T-helper 1 cell treated with Interleukin-12 subunit alpha and Interleukin-12 subunit beta and Interleukin-4 antibody, amounts not matched to agents 30 μg/mL and 1 μg/mL, for 36 hours (primary cell): ENCODE data around the gene SP7.
"Not testable (repeated sequence)": the region's sequence is repeated elsewhere in the genome, so short reads cannot be mapped to it uniquely, and the experiment has no call there.

Source experiments
- H3K27ac Mint-ChIP-seq: one replicate; pipeline ENCODE4 v1.8.0; 2021; ENCODE audit warnings: mild to moderate bottlenecking, mixed read lengths
- H3K27me3 Mint-ChIP-seq: one replicate; pipeline ENCODE4 v1.8.0; 2021; ENCODE audit warnings: low read depth, mixed read lengths
- H3K36me3 Mint-ChIP-seq: one replicate; pipeline ENCODE4 v1.8.0; 2021; ENCODE audit warnings: low read depth, mixed read lengths
- H3K4me1 Mint-ChIP-seq: one replicate; pipeline ENCODE4 v1.8.0; 2021; ENCODE audit warnings: low read depth, mixed read lengths
- H3K4me3 Mint-ChIP-seq: one replicate; pipeline ENCODE4 v1.8.0; 2021; ENCODE audit warnings: mild to moderate bottlenecking, moderate library complexity, mixed read lengths
- H3K9me3 Mint-ChIP-seq: one replicate; pipeline ENCODE4 v1.8.0; 2021; ENCODE audit warnings: mixed read lengths

SP7 gene

GRCh38 chr12:53320352-53321195 lies 15.6 kb downstream of the SP7 start:
- Mint-ChIP-seq H3K27ac (peak overlapping the region; percentile 94), H3K9me3 (no peaks in the 10 kb centered on the region), H3K36me3 (peaks cover 10% of the 10 kb centered on the region), H3K27me3 (no peaks in the 10 kb centered on the region), H3K4me3 (peak overlapping the region; percentile 97), H3K4me1 (peaks cover 32% of the 10 kb centered on the region)

DNA sequence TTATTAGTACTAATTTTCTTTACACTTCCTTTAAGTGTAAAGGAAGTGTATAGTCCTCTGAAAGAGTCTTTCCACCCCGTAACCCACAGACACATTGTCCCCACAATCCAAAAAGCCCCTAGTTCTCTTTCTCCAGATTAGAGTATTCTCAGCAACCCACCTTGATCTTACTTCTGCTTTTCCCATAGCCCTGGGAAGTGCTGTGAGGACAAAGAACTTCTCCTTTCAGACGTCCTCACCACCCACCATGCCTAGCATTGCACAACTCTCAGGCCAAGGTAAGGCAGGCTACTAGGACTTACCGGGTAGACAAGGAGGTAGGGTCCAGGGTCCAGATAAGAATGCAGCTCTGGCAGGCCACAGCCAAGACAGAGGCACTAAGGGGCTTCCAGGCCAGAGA lies 22.2 kb downstream of the SP7 start:
- Mint-ChIP-seq H3K27me3 (no peaks in the 10 kb centered on the region), H3K36me3 (peaks cover 19% of the 10 kb centered on the region), H3K9me3 (no peaks in the 10 kb centered on the region), H3K4me1 (peaks cover 4% of the 10 kb centered on the region), H3K27ac (no peak overlapping the region), H3K4me3 (no peak overlapping the region)

DNA sequence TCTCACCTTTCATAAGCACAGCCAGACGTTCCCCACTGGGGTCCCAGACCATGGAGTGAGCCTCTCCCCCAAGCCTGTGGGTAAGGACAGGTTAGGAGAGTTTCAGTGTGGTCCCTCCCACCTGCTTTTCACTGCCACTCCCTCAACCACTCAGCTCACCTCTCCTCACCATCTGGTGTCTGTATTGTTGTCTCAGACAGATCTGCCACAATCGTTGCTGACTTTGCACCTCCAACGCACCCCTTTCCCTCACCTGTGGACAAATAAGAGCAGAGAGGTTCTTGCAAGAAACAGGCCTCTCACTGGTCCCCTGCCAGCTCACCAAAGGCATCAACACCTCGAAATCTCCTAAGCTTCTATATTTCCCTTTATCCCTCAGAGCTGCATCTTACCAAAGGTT lies 27.9 kb downstream of the SP7 start:
- H3K27ac Mint-ChIP-seq, result no peak overlapping the region
- peaks cover 16% of the 10 kb centered on the region for H3K36me3 Mint-ChIP-seq
- H3K9me3 Mint-ChIP-seq, result no peaks in the 10 kb centered on the region

GRCh38 chr12:53306826-53307225 lies 29.3 kb downstream of the SP7 start:
- no peak overlapping the region for H3K4me3 Mint-ChIP-seq
- H3K4me1 Mint-ChIP-seq, result peaks cover 6% of the 10 kb centered on the region
- H3K27ac Mint-ChIP-seq, result no peak overlapping the region
- peaks cover 23% of the 10 kb centered on the region for H3K36me3 Mint-ChIP-seq
- no peaks in the 10 kb centered on the region for H3K9me3 Mint-ChIP-seq
- no peaks in the 10 kb centered on the region for H3K27me3 Mint-ChIP-seq

More for the DNA sequence above, 27.9 kb downstream of the SP7 start:
- Mint-ChIP-seq H3K27me3 (no peaks in the 10 kb centered on the region), H3K4me1 (no peaks in the 10 kb centered on the region), H3K4me3 (no peak overlapping the region)

DNA sequence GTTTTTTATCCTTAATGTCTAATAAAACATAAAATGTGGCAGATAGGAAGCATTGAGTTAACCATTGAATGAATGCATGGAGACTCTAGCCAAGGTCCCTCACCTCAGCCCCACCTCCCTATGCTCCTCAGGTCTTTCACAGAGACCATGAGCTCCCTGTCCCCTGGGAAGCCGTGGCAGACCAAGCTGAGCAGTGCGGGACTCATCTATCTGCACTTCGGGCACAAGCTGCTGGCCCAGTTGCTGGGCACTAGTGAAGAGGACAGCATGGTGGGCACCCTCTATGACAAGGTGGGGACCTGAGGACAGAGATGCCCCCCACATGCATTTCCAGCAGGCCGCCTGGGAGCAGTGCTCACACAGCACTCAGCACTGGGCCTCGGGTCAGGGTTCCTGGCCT lies 33.3 kb downstream of the SP7 start:
- peaks cover 29% of the 10 kb centered on the region for H3K4me1 Mint-ChIP-seq

GRCh38 chr12:53300187-53300586 lies 36.0 kb downstream of the SP7 start:
- Mint-ChIP-seq H3K9me3 (no peaks in the 10 kb centered on the region), H3K27ac (peak overlapping the region; percentile 88), H3K4me1 (peaks cover 47% of the 10 kb centered on the region), H3K4me3 (peak overlapping the region; percentile 96), H3K27me3 (no peaks in the 10 kb centered on the region), H3K36me3 (peaks cover 39% of the 10 kb centered on the region)

More for the DNA sequence above, 33.3 kb downstream of the SP7 start:
- Mint-ChIP-seq H3K36me3 (peaks cover 32% of the 10 kb centered on the region), H3K9me3 (no peaks in the 10 kb centered on the region), H3K27me3 (no peaks in the 10 kb centered on the region), H3K27ac (no peak overlapping the region), H3K4me3 (no peak overlapping the region)

DNA sequence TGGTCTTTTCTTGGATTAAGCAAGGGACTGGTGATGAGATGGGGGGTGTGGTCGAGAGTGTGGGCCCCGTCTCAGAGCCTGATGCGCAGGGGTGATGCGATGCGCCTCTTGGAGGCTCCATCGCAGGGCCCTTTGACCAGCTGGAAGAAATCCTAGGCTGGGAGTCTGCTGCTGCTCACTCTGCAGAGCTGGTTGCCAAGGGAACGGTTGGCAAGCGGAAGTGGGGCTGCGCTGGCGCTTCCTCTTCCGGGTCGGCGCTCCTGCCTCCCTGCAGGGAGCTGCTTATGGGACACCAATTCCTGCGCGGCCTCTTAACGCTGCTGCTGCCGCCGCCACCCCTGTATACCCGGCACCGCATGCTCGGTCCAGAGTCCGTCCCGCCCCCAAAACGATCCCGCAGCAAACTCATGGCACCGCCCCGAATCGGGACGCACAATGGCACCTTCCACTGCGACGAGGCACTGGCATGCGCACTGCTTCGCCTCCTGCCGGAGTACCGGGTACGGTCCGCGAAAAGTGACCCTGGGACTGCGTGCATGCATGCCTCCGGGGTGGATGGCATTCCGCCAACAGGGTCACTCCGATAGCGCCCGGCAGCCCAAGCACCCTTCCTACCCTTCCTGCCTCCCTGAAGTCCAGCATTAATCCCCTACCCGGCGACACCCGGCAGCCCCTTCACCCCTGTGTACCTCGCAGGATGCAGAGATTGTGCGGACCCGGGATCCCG lies 36.5 kb downstream of the SP7 start, which contains the start of gene MYG1:
Gene MYG1, plus strand, starts transcription at position 242 of the 727 bp plus-strand sequence. Its CDS starts 43 bp downstream, at position 285.
- Mint-ChIP-seq H3K4me1 (peaks cover 51% of the 10 kb centered on the region), H3K36me3 (peaks cover 40% of the 10 kb centered on the region), H3K27me3 (no peaks in the 10 kb centered on the region), H3K27ac (peak within 1 kb of the TSS; percentile 88), H3K9me3 (no peaks in the 10 kb centered on the region), H3K4me3 (peak within 1 kb of the TSS; percentile 96)

DNA sequence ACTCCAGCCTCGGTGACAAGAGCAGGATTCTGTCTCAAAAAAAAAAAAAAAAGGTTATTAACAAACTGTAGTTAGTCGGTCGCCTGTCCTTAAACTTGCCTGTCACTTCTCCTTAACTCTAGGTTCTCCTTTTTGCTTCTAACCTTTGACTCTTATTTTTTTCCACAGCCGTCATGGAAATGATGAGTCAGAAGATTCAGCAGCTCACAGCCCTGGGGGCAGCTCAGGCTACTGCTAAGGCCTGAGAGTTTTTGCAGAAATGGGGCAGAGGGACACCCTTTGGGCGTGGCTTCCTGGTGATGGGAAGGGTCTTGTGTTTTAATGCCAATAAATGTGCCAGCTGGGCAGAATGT lies 37.1 kb downstream of the SP7 start:
- H3K4me3 Mint-ChIP-seq, result peak overlapping the region; percentile 96
- H3K27ac Mint-ChIP-seq, result peak overlapping the region; percentile 88
- H3K27me3 Mint-ChIP-seq, result no peaks in the 10 kb centered on the region
- H3K4me1 Mint-ChIP-seq, result peaks cover 51% of the 10 kb centered on the region
- H3K9me3 Mint-ChIP-seq, result no peaks in the 10 kb centered on the region
- peaks cover 40% of the 10 kb centered on the region for H3K36me3 Mint-ChIP-seq

- H3K36me3 Mint-ChIP-seq, result peaks cover 43% of the 10 kb centered on the region
- H3K27me3 Mint-ChIP-seq, result no peaks in the 10 kb centered on the region
- peaks cover 51% of the 10 kb centered on the region for H3K4me1 Mint-ChIP-seq
- H3K9me3 Mint-ChIP-seq, result no peaks in the 10 kb centered on the region
- H3K4me3 Mint-ChIP-seq, result peak overlapping the region; percentile 15
- peak overlapping the region; percentile 21 for H3K27ac Mint-ChIP-seq
Observed at GRCh38 chr12:53298164-53298563, 38.0 kb downstream of the SP7 start.

GRCh38 chr12:53297106-53297505 lies 39.0 kb downstream of the SP7 start:
- H3K9me3 Mint-ChIP-seq, H3K27me3 Mint-ChIP-seq: not testable (repeated sequence)
- peaks cover 43% of the 10 kb centered on the region for H3K36me3 Mint-ChIP-seq
- H3K4me1 Mint-ChIP-seq, result peaks cover 45% of the 10 kb centered on the region
- peak overlapping the region; percentile 58 for H3K27ac Mint-ChIP-seq
- H3K4me3 Mint-ChIP-seq, result peak overlapping the region; percentile 96

GRCh38 chr12:53295891-53296219 lies 40.3 kb downstream of the SP7 start:
- Mint-ChIP-seq H3K27me3 (no peaks in the 10 kb centered on the region), H3K4me1 (peaks cover 39% of the 10 kb centered on the region), H3K4me3 (peak overlapping the region; percentile 96), H3K9me3 (no peaks in the 10 kb centered on the region), H3K27ac (peak overlapping the region; percentile 92), H3K36me3 (peaks cover 44% of the 10 kb centered on the region)

GRCh38 chr12:53295070-53295890 lies 40.9 kb downstream of the SP7 start, which contains the start of gene PFDN5:
Gene PFDN5 (plus strand): TSS chr12:53295542. CDS start chr12:53295568, 26 bp downstream.
- Mint-ChIP-seq H3K4me3 (peak within 1 kb of the TSS; percentile 96), H3K27ac (peak within 1 kb of the TSS; percentile 92), H3K9me3 (no peaks in the 10 kb centered on the region), H3K4me1 (peaks cover 33% of the 10 kb centered on the region), H3K27me3 (no peaks in the 10 kb centered on the region), H3K36me3 (peaks cover 42% of the 10 kb centered on the region)

DNA sequence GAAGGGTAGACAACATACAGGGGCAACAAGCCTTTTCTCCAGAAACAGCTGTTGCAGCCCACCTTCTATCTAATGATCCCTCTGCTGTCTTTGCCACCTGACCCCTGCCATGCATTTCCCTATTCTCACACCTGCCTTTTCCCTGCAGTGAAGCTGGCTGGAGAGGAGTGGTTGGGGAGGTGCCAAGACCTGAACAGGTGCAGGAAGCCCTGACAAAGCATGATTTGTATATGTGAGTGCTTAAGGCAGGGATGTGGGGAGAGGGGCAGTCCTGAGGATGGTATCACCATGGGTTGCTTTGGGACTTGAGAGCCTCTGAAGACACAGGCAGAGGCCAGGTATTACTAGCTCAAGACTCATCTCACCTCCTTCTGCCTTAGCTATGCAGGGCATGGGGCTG lies 43.7 kb downstream of the SP7 start:
- peaks cover 48% of the 10 kb centered on the region for H3K36me3 Mint-ChIP-seq
- H3K27me3 Mint-ChIP-seq, result no peaks in the 10 kb centered on the region
- no peaks in the 10 kb centered on the region for H3K9me3 Mint-ChIP-seq
- no peak overlapping the region for H3K4me3 Mint-ChIP-seq
- no peak overlapping the region for H3K27ac Mint-ChIP-seq
- peaks cover 21% of the 10 kb centered on the region for H3K4me1 Mint-ChIP-seq

GRCh38 chr12:53290661-53291060 lies 45.5 kb downstream of the SP7 start:
- H3K4me3 Mint-ChIP-seq, result no peak overlapping the region
- peaks cover 48% of the 10 kb centered on the region for H3K36me3 Mint-ChIP-seq
- H3K9me3 Mint-ChIP-seq, result no peaks in the 10 kb centered on the region
- H3K27ac Mint-ChIP-seq, result no peak overlapping the region
- H3K4me1 Mint-ChIP-seq, result peaks cover 9% of the 10 kb centered on the region
- no peaks in the 10 kb centered on the region for H3K27me3 Mint-ChIP-seq
